Stomach (tissue), 9 donors: ENCODE measurements around the gene GPR61. TPM values are rescaled to one million over a fixed set of nuclear protein-coding genes. Genes with fewer than 3 reads are reported as not detected.

Experiments
- DNase-seq, 2 donors: peaks; one replicate each; pipeline versions ENCODE4 v3.0.0 to v3.0.0-alpha.2; 2013 to 2019
- H3K27ac ChIP-seq, 5 donors: fragments of 200-600 bp in 4 of 5; sonication (generic) in 4 of 5; one replicate each; pipeline ENCODE4 v1.5.1; 2013 to 2019; ENCODE audit warnings: mild to moderate bottlenecking in 1 of 5, moderate library complexity in 1 of 5
- H3K27me3 ChIP-seq, 3 donors: fragments of 200-600 bp; sonication (generic); one replicate each; pipeline ENCODE4 v1.5.1; 2017 to 2019; ENCODE audit warnings: mixed run types in 1 of 3
- H3K36me3 ChIP-seq, 4 donors: fragments of 200-600 bp; sonication (generic); 1 replicate in 3 of 4; 2 replicates in 1 of 4; pipeline ENCODE4 v1.5.1; 2016 to 2019
- H3K4me1 ChIP-seq, 4 donors: fragments of 200-600 bp; sonication (generic); one replicate each; pipeline ENCODE4 v1.5.1; 2016 to 2019
- H3K4me3 ChIP-seq, 4 donors: fragments of 200-600 bp; sonication (generic) in 3 of 4; one replicate each; pipeline ENCODE4 v1.5.1; 2016 to 2019; ENCODE audit warnings: mild to moderate bottlenecking in 1 of 4
- H3K9me3 ChIP-seq, 4 donors: fragments of 200-600 bp; sonication (generic); one replicate each; pipeline ENCODE4 v1.5.1; 2016 to 2019
- CTCF ChIP-seq, 7 experiments: fragments of 450-650 bp in 4 of 7; fragments of 200-600 bp in 3 of 7; sonication (generic) in 3 of 7; IDR thresholded peaks; one replicate each; pipeline ENCODE4 v1.5.1; 2016 to 2019; ENCODE audit warnings: antibody characterized with exemption in 7 of 7, control low read depth in 2 of 7, mild to moderate bottlenecking in 1 of 7
- EP300 ChIP-seq: sonication (generic); formaldehyde crosslinking; IDR thresholded peaks from one replicate; pipeline ENCODE4 v1.6.1; 2017; ENCODE audit warnings: antibody characterized with exemption
- POLR2A ChIP-seq, 4 donors: fragments of 450-650 bp; IDR thresholded peaks; one replicate each; pipeline ENCODE4 v1.6.1; 2016; ENCODE audit warnings: antibody characterized with exemption in 4 of 4, control low read depth in 2 of 4, mild to moderate bottlenecking in 1 of 4, moderate library complexity in 1 of 4
- POLR2AphosphoS5 ChIP-seq, 3 donors: sonication (generic); formaldehyde crosslinking; IDR thresholded peaks; one replicate each; pipeline ENCODE4 v1.6.1; 2016; ENCODE audit warnings: antibody characterized with exemption in 3 of 3
- WGBS, 5 donors: extraction: QIAGEN DNeasy Blood & Tissue Kit in 3 of 5; methylation state at CpG; one replicate each; pipeline versions ENCODE4 v1.1.5 to v1.1.7; 2013 to 2018; 5-methylcytosine and 5-hydroxymethylcytosine counted together
- intact Hi-C: fragments of 100-400 bp; cut with DNase I; formaldehyde crosslinking; loops from one replicate; pipeline ENCODE4 v1.15.1; 2023; ENCODE audit warnings: low total_unique reads
- polyA plus RNA-seq, 3 donors: library from polyadenylated mRNA; stranded (reverse); fragments of 200-250 nt; gene quantifications; one replicate each; pipeline ENCODE4 v1.2.3, GENCODE V29; 2013
- total RNA-seq, 5 donors: library from RNA; depleted of rRNA; stranded (reverse); fragments of >200 nt; gene quantifications; one replicate each; pipeline versions ENCODE4 v1.1.0 to v1.2.3, GENCODE V29; 2014 to 2016
- donor health status: healthy with polysubstance abuse.
- donor health status: Bipolar disorder and iron deficiency.
- donor health status: healthy.

The GPR61 gene
- total and polyA plus RNA-seq, 8 donors = 0.12 TPM; not detected in 7

- Histone ChIP-seq H3K4me3 (no peak overlapping the region), H3K36me3 (no peaks in the 10 kb centered on the region), H3K27ac (no peak overlapping the region), H3K9me3 (no peaks in the 10 kb centered on the region), H3K4me1 (no peaks in the 10 kb centered on the region), H3K27me3 (peaks cover 0 to 7% (median 0%) of the 10 kb centered on the region in 3 donors)
- TF ChIP-seq POLR2A (IDR thresholded peaks at IDR 0.05) (no peak), EP300 (no peak), CTCF (IDR thresholded peaks at IDR 0.05) (no peak), POLR2AphosphoS5 (IDR thresholded peaks at IDR 0.05) (no peak)
- 81 to 89% (median 85%) methylated on average over 5 of the region's 5 CpGs for WGBS, 5 donors
- intact Hi-C loops = no loop called here
- no peak for DNase-seq
Measured at GRCh38 chr1:109517337-109517736, 22.3 kb upstream of the GPR61 start.

- no peaks in the 10 kb centered on the region for H3K4me1 ChIP-seq
- no peaks in the 10 kb centered on the region for H3K36me3 ChIP-seq
- intact Hi-C loops = no loop called here
- no peak overlapping the region for H3K4me3 ChIP-seq
- peaks cover 0 to 7% (median 0%) of the 10 kb centered on the region in 3 donors for H3K27me3 ChIP-seq
- no peaks in the 10 kb centered on the region for H3K9me3 ChIP-seq
- peak in 1 of 2 donors; percentile 44 for DNase-seq
- TF ChIP-seq POLR2AphosphoS5 (IDR thresholded peaks at IDR 0.05) (no peak), CTCF (IDR thresholded peaks at IDR 0.05) (no peak), POLR2A (IDR thresholded peaks at IDR 0.05) (no peak), EP300 (no peak)
- WGBS, 5 donors = 48 to 61% (median 53%) methylated on average over 14 of the region's 14 CpGs
- no peak overlapping the region for H3K27ac ChIP-seq
Measured at GRCh38 chr1:109521002-109521951, 18.4 kb upstream of the GPR61 start.

GRCh38 chr1:109522026-109522425 is 17.6 kb upstream of the GPR61 start:
- WGBS, 5 donors = 82 to 90% (median 86%) methylated on average over 7 of the region's 7 CpGs

GRCh38 chr1:109523706-109524105 is 16.0 kb upstream of the GPR61 start:
- TF ChIP-seq POLR2A (IDR thresholded peaks at IDR 0.05) = no peak
- no peak for TF ChIP-seq CTCF (IDR thresholded peaks at IDR 0.05)
- TF ChIP-seq EP300 = no peak
- TF ChIP-seq POLR2AphosphoS5 (IDR thresholded peaks at IDR 0.05) = no peak
- intact Hi-C loops = no loop called here
- WGBS, 5 donors = 85 to 93% (median 90%) methylated on average over 2 of the region's 2 CpGs

More at GRCh38 chr1:109522026-109522425, 17.6 kb upstream of the GPR61 start:
- intact Hi-C loops = no loop called here
- Histone ChIP-seq H3K9me3 (no peaks in the 10 kb centered on the region), H3K36me3 (no peaks in the 10 kb centered on the region), H3K27me3 (peaks cover 0 to 7% (median 0%) of the 10 kb centered on the region in 3 donors), H3K27ac (no peak overlapping the region), H3K4me3 (no peak overlapping the region), H3K4me1 (no peaks in the 10 kb centered on the region)
- DNase-seq = no peak
- TF ChIP-seq POLR2A (IDR thresholded peaks at IDR 0.05) (no peak), CTCF (IDR thresholded peaks at IDR 0.05) (no peak), POLR2AphosphoS5 (IDR thresholded peaks at IDR 0.05) (no peak), EP300 (no peak)

More at GRCh38 chr1:109523706-109524105, 16.0 kb upstream of the GPR61 start:
- Histone ChIP-seq H3K9me3 (no peaks in the 10 kb centered on the region), H3K4me3 (no peak overlapping the region), H3K36me3 (no peaks in the 10 kb centered on the region), H3K27me3 (peaks cover 0 to 7% (median 0%) of the 10 kb centered on the region in 3 donors), H3K27ac (no peak overlapping the region), H3K4me1 (no peaks in the 10 kb centered on the region)
- no peak for DNase-seq
